Measurements from ENCODE around the gene CASS4.

DNA sequence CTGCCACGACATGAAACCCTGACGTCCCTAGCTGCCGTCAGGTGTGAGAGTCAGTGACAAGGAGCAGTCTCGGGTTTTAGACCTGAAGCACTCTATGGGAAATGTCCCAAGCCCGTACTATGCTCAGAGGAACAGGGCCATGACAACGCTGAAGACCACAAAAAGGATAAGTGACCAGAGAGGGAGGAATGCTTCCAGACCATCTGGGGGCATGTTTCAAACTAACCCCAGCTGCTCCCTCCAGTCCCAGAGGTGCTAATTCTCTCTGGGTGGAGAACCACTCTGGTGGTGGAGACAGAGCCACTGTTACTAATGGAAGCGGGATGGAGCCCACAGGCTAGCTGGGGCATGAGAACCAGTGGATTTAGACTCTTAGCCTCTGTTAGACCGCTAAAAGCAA, 28.7 kb upstream of the CASS4 start:
- TF ChIP-seq, protein P1, sequence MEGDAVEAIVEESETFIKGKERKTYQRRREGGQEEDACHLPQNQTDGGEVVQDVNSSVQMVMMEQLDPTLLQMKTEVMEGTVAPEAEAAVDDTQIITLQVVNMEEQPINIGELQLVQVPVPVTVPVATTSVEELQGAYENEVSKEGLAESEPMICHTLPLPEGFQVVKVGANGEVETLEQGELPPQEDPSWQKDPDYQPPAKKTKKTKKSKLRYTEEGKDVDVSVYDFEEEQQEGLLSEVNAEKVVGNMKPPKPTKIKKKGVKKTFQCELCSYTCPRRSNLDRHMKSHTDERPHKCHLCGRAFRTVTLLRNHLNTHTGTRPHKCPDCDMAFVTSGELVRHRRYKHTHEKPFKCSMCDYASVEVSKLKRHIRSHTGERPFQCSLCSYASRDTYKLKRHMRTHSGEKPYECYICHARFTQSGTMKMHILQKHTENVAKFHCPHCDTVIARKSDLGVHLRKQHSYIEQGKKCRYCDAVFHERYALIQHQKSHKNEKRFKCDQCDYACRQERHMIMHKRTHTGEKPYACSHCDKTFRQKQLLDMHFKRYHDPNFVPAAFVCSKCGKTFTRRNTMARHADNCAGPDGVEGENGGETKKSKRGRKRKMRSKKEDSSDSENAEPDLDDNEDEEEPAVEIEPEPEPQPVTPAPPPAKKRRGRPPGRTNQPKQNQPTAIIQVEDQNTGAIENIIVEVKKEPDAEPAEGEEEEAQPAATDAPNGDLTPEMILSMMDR (conservative IDR thresholded peaks at IDR 0.05), result no peak
- no peak for TF ChIP-seq ZFX (IDR thresholded peaks at IDR 0.05)

Data from C4-2B (cell line).